T-helper 1 cell treated with Interleukin-12 subunit alpha and Interleukin-12 subunit beta and Interleukin-4 antibody, amounts not matched to agents 30 μg/mL and 1 μg/mL, for 36 hours (primary cell): ENCODE measurements around the gene SFTPB.

Source experiments
- H3K27ac Mint-ChIP-seq: one replicate; pipeline ENCODE4 v1.8.0; 2021; ENCODE audit warnings: mild to moderate bottlenecking, mixed read lengths
- H3K27me3 Mint-ChIP-seq: one replicate; pipeline ENCODE4 v1.8.0; 2021; ENCODE audit warnings: low read depth, mixed read lengths
- H3K36me3 Mint-ChIP-seq: one replicate; pipeline ENCODE4 v1.8.0; 2021; ENCODE audit warnings: low read depth, mixed read lengths
- H3K4me1 Mint-ChIP-seq: one replicate; pipeline ENCODE4 v1.8.0; 2021; ENCODE audit warnings: low read depth, mixed read lengths
- H3K4me3 Mint-ChIP-seq: one replicate; pipeline ENCODE4 v1.8.0; 2021; ENCODE audit warnings: mild to moderate bottlenecking, moderate library complexity, mixed read lengths
- H3K9me3 Mint-ChIP-seq: one replicate; pipeline ENCODE4 v1.8.0; 2021; ENCODE audit warnings: mixed read lengths

The SFTPB gene

GRCh38 chr2:85706599-85707296, 38.7 kb upstream of the SFTPB start:
- H3K4me1 Mint-ChIP-seq, result peaks cover 75% of the 10 kb centered on the region
- H3K27me3 Mint-ChIP-seq, result peaks cover 2% of the 10 kb centered on the region
- peak overlapping the region; percentile 87 for H3K27ac Mint-ChIP-seq
- peak overlapping the region; percentile 3 for H3K4me3 Mint-ChIP-seq
- no peaks in the 10 kb centered on the region for H3K9me3 Mint-ChIP-seq
- peaks cover 8% of the 10 kb centered on the region for H3K36me3 Mint-ChIP-seq

GRCh38 chr2:85706063-85706462, 38.1 kb upstream of the SFTPB start:
- Mint-ChIP-seq H3K9me3 (no peaks in the 10 kb centered on the region), H3K27ac (peak overlapping the region; percentile 87), H3K4me1 (peaks cover 72% of the 10 kb centered on the region), H3K27me3 (peaks cover 2% of the 10 kb centered on the region), H3K36me3 (peaks cover 8% of the 10 kb centered on the region), H3K4me3 (no peak overlapping the region)

- no peaks in the 10 kb centered on the region for H3K9me3 Mint-ChIP-seq
- peaks cover 71% of the 10 kb centered on the region for H3K4me1 Mint-ChIP-seq
- H3K36me3 Mint-ChIP-seq, result peaks cover 8% of the 10 kb centered on the region
- H3K27me3 Mint-ChIP-seq, result peaks cover 2% of the 10 kb centered on the region
- H3K4me3 Mint-ChIP-seq, result no peak overlapping the region
- H3K27ac Mint-ChIP-seq, result peak overlapping the region; percentile 87
Observed at GRCh38 chr2:85705680-85706039, 37.7 kb upstream of the SFTPB start.

GRCh38 chr2:85704800-85705679, 37.0 kb upstream of the SFTPB start:
- peaks cover 8% of the 10 kb centered on the region for H3K36me3 Mint-ChIP-seq
- peak overlapping the region; percentile 71 for H3K4me3 Mint-ChIP-seq
- peak overlapping the region; percentile 87 for H3K27ac Mint-ChIP-seq
- H3K9me3 Mint-ChIP-seq, result no peaks in the 10 kb centered on the region
- peaks cover 66% of the 10 kb centered on the region for H3K4me1 Mint-ChIP-seq
- peaks cover 2% of the 10 kb centered on the region for H3K27me3 Mint-ChIP-seq

- no peaks in the 10 kb centered on the region for H3K27me3 Mint-ChIP-seq
- H3K27ac Mint-ChIP-seq, result peak overlapping the region; percentile 87
- peaks cover 10% of the 10 kb centered on the region for H3K36me3 Mint-ChIP-seq
- H3K4me1 Mint-ChIP-seq, result peaks cover 61% of the 10 kb centered on the region
- no peak overlapping the region for H3K4me3 Mint-ChIP-seq
- H3K9me3 Mint-ChIP-seq, result no peaks in the 10 kb centered on the region
Observed at GRCh38 chr2:85704038-85704437, 36.0 kb upstream of the SFTPB start.

GRCh38 chr2:85703329-85703728, 35.3 kb upstream of the SFTPB start:
- peaks cover 64% of the 10 kb centered on the region for H3K4me1 Mint-ChIP-seq
- H3K27ac Mint-ChIP-seq, result peak overlapping the region; percentile 83
- peaks cover 10% of the 10 kb centered on the region for H3K36me3 Mint-ChIP-seq
- no peaks in the 10 kb centered on the region for H3K27me3 Mint-ChIP-seq
- no peaks in the 10 kb centered on the region for H3K9me3 Mint-ChIP-seq
- H3K4me3 Mint-ChIP-seq, result no peak overlapping the region

GRCh38 chr2:85702800-85703199, 34.8 kb upstream of the SFTPB start:
- Mint-ChIP-seq H3K27ac (peak overlapping the region; percentile 83), H3K9me3 (no peaks in the 10 kb centered on the region), H3K27me3 (no peaks in the 10 kb centered on the region), H3K4me3 (no peak overlapping the region), H3K36me3 (peaks cover 10% of the 10 kb centered on the region), H3K4me1 (peaks cover 65% of the 10 kb centered on the region)

- no peaks in the 10 kb centered on the region for H3K27me3 Mint-ChIP-seq
- H3K36me3 Mint-ChIP-seq, result peaks cover 10% of the 10 kb centered on the region
- no peaks in the 10 kb centered on the region for H3K9me3 Mint-ChIP-seq
- H3K4me3 Mint-ChIP-seq, result no peak overlapping the region
- H3K4me1 Mint-ChIP-seq, result peaks cover 60% of the 10 kb centered on the region
- peak overlapping the region; percentile 83 for H3K27ac Mint-ChIP-seq
Observed at GRCh38 chr2:85702172-85702571, 34.2 kb upstream of the SFTPB start.

- Mint-ChIP-seq H3K4me1 (peaks cover 49% of the 10 kb centered on the region), H3K27me3 (no peaks in the 10 kb centered on the region), H3K4me3 (no peak overlapping the region), H3K27ac (peak overlapping the region; percentile 24), H3K9me3 (no peaks in the 10 kb centered on the region), H3K36me3 (peaks cover 6% of the 10 kb centered on the region)
Observed at GRCh38 chr2:85699325-85699724, 31.3 kb upstream of the SFTPB start.

- Mint-ChIP-seq H3K27ac (peak overlapping the region; percentile 78), H3K4me3 (no peak overlapping the region), H3K9me3 (no peaks in the 10 kb centered on the region), H3K27me3 (no peaks in the 10 kb centered on the region), H3K36me3 (peaks cover 4% of the 10 kb centered on the region), H3K4me1 (peaks cover 49% of the 10 kb centered on the region)
Observed at GRCh38 chr2:85698880-85699254, 30.9 kb upstream of the SFTPB start.

- Mint-ChIP-seq H3K9me3 (no peaks in the 10 kb centered on the region), H3K4me1 (peaks cover 50% of the 10 kb centered on the region), H3K4me3 (no peak overlapping the region), H3K36me3 (peaks cover 4% of the 10 kb centered on the region), H3K27me3 (no peaks in the 10 kb centered on the region), H3K27ac (peak overlapping the region; percentile 78)
Observed at GRCh38 chr2:85698184-85698879, 30.3 kb upstream of the SFTPB start.

- peaks cover 46% of the 10 kb centered on the region for H3K4me1 Mint-ChIP-seq
- H3K27ac Mint-ChIP-seq, result peak overlapping the region; percentile 78
- H3K27me3 Mint-ChIP-seq, result no peaks in the 10 kb centered on the region
- no peaks in the 10 kb centered on the region for H3K9me3 Mint-ChIP-seq
- H3K4me3 Mint-ChIP-seq, result no peak overlapping the region
- peaks cover 4% of the 10 kb centered on the region for H3K36me3 Mint-ChIP-seq
Observed at GRCh38 chr2:85697716-85698115, 29.7 kb upstream of the SFTPB start.

GRCh38 chr2:85697096-85697495, 29.1 kb upstream of the SFTPB start:
- H3K27ac Mint-ChIP-seq, result peak overlapping the region; percentile 44

GRCh38 chr2:85695691-85696668, 28.0 kb upstream of the SFTPB start:
- H3K36me3 Mint-ChIP-seq, result peaks cover 2% of the 10 kb centered on the region
- H3K27me3 Mint-ChIP-seq, result no peaks in the 10 kb centered on the region
- no peaks in the 10 kb centered on the region for H3K9me3 Mint-ChIP-seq
- peak overlapping the region; percentile 41 for H3K27ac Mint-ChIP-seq
- H3K4me3 Mint-ChIP-seq, result peak overlapping the region; percentile 34
- H3K4me1 Mint-ChIP-seq, result peaks cover 40% of the 10 kb centered on the region

More at GRCh38 chr2:85697096-85697495, 29.1 kb upstream of the SFTPB start:
- peaks cover 2% of the 10 kb centered on the region for H3K36me3 Mint-ChIP-seq
- H3K27me3 Mint-ChIP-seq, result no peaks in the 10 kb centered on the region
- peaks cover 44% of the 10 kb centered on the region for H3K4me1 Mint-ChIP-seq
- H3K4me3 Mint-ChIP-seq, result peak overlapping the region; percentile 36
- H3K9me3 Mint-ChIP-seq, result no peaks in the 10 kb centered on the region
